MM.1S (cell line): Measurements from ENCODE around the gene OR8D1.

Source experiments
- EZH2 ChIP-seq: fragments of 300-600 bp; sonication (generic); optimal IDR thresholded peaks from 2 replicates; pipeline ENCODE3; 2017; ENCODE audit warnings: low read depth, mild to moderate bottlenecking, antibody characterized with exemption, low read length, mixed read lengths
- TF ChIP-seq, protein P1 (sequence below): fragments of 300-600 bp; sonication (generic); IDR thresholded peaks from 2 replicates; pipeline ENCODE4 v1.5.1; 2016; ENCODE audit warnings: antibody characterized with exemption, low read length, mixed read lengths

DNA sequence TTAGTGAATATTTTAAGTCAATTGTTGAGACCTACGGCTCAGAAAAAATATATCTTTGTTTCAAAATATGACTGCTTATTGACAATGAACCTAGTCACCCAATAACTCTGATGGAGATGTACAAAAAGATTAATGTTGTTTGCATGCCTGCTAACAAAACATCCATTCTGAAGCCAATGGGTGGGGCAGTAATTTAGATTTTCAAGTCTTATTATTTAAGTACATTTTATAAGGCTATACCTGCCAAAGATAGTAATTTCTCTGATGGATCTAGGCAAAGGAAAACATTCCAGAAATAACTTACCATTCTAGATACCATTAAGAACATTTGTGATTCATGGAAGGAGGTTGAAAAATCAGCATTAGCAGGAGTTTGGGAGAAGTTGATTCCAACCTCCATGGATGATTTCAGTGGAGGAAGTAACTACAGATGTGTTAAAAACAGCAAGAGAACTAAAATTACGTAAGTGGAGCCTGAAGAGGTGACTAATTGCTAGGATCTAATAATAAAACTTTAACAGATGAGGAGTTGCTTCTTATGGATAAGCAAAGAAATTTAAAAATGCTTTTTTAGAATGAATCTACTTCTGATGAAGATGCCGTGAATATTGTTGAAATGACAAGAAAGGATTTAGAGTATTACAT lies 32.7 kb upstream of the OR8D1 start:
- TF ChIP-seq, protein P1, sequence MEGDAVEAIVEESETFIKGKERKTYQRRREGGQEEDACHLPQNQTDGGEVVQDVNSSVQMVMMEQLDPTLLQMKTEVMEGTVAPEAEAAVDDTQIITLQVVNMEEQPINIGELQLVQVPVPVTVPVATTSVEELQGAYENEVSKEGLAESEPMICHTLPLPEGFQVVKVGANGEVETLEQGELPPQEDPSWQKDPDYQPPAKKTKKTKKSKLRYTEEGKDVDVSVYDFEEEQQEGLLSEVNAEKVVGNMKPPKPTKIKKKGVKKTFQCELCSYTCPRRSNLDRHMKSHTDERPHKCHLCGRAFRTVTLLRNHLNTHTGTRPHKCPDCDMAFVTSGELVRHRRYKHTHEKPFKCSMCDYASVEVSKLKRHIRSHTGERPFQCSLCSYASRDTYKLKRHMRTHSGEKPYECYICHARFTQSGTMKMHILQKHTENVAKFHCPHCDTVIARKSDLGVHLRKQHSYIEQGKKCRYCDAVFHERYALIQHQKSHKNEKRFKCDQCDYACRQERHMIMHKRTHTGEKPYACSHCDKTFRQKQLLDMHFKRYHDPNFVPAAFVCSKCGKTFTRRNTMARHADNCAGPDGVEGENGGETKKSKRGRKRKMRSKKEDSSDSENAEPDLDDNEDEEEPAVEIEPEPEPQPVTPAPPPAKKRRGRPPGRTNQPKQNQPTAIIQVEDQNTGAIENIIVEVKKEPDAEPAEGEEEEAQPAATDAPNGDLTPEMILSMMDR, result no peak
- TF ChIP-seq EZH2, result no peak
